Upper lobe of left lung (tissue), 6 donors: ENCODE data around the gene GTPBP6. TPM values are rescaled to one million over a fixed set of nuclear protein-coding genes. Genes with fewer than 3 reads are reported as not detected.

Experiments
- ATAC-seq, 2 donors: fragments of 200-7000 bp; cut with Tn5 transposase; one replicate each; pipeline ENCODE4 v1.9.1; 2022; ENCODE audit warnings: mild to moderate bottlenecking in 2 of 2, moderate library complexity in 2 of 2; ENCODE audit not compliant: low FRiP score in 2 of 2
- DNase-seq, 2 donors: peaks; one replicate each; pipeline ENCODE4 v3.0.0-alpha.2; 2019 to 2020
- H3K27ac ChIP-seq, 4 donors: fragments of 200-600 bp; sonication (generic); one replicate each; pipeline ENCODE4 v1.5.1; 2016 to 2019
- H3K27me3 ChIP-seq, 4 donors: fragments of 200-600 bp; sonication (generic); one replicate each; pipeline ENCODE4 v1.5.1; 2017 to 2019
- H3K36me3 ChIP-seq, 4 donors: fragments of 200-600 bp; sonication (generic); one replicate each; pipeline ENCODE4 v1.5.1; 2016 to 2019
- H3K4me1 ChIP-seq, 4 donors: fragments of 200-600 bp; sonication (generic); one replicate each; pipeline ENCODE4 v1.5.1; 2018 to 2019
- H3K4me3 ChIP-seq, 4 donors: fragments of 200-600 bp; sonication (generic); one replicate each; pipeline ENCODE4 v1.5.1; 2017 to 2019; ENCODE audit warnings: mild to moderate bottlenecking in 2 of 4, moderate library complexity in 1 of 4
- H3K9me3 ChIP-seq, 4 donors: fragments of 200-600 bp; sonication (generic); one replicate each; pipeline ENCODE4 v1.5.1; 2018 to 2019
- EP300 ChIP-seq, 4 donors: sonication (generic); formaldehyde crosslinking; IDR thresholded peaks; one replicate each; pipeline ENCODE4 v1.5.1; 2017; ENCODE audit warnings: antibody characterized with exemption in 4 of 4, control low read depth in 2 of 4
- POLR2A ChIP-seq, 4 donors: fragments of 450-650 bp; IDR thresholded peaks; one replicate each; pipeline ENCODE4 v1.5.1; 2016 to 2017; ENCODE audit warnings: antibody characterized with exemption in 4 of 4, mild to moderate bottlenecking in 2 of 4
- POLR2AphosphoS5 ChIP-seq, 2 donors: sonication (generic); formaldehyde crosslinking; IDR thresholded peaks; one replicate each; pipeline ENCODE4 v1.5.1; 2017; ENCODE audit warnings: antibody characterized with exemption in 2 of 2
- WGBS, 2 donors: methylation state at CpG; one replicate each; pipeline ENCODE4 v1.1.5; 2017 to 2018; 5-methylcytosine and 5-hydroxymethylcytosine counted together
- total RNA-seq, 6 donors: library from RNA; depleted of rRNA in 4 of 6; stranded (reverse); fragments of >200 nt in 4 of 6; gene quantifications; one replicate each; pipeline versions ENCODE4 v1.1.0 to v1.2.1, GENCODE V29; 2016 to 2021
- TF ChIP-seq, protein P1 (sequence below), 6 experiments: fragments of 450-650 bp in 4 of 6; fragments of 200-600 bp in 2 of 6; sonication (generic) in 2 of 6; IDR thresholded peaks; one replicate each; pipeline ENCODE4 v1.5.1; 2016 to 2019; ENCODE audit warnings: antibody characterized with exemption in 6 of 6
- donor health status: DM: no; HTN: no; CAD: no; lungs with moderate emphysema.
- donor health status: DM: no; HTN: yes; CAD: no; lungs with severe emphysema.

The GTPBP6 gene
- total RNA-seq, 6 donors from 2014 or later = 34.6 to 69.9 (median 61.0) TPM

DNA sequence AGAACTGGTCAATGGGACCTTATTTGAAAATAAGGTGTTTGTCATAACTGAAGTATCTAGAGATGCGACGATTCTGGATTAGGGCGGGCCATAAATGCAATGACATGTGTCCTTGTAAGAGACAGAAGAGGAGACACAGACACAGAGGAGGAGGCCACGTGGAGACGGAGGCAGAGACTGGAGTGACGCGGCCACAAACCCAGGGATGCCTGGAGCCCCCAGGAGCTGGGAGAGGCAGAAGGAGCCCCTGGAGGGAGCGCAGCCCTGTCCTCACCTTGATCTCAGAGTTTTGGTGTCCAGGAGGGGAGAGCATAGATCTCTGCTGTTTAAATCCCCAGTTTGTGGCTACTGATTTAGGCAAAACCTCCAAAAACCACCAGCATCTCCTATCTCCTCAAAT, 5.0 kb downstream of the GTPBP6 start:
- ATAC-seq (no peak), DNase-seq (no peak)
- Histone ChIP-seq H3K27me3 (no peaks in the 10 kb centered on the region), H3K4me1 (peaks cover 0 to 15% (median 0%) of the 10 kb centered on the region in 4 donors), H3K27ac (no peak overlapping the region), H3K9me3 (no peaks in the 10 kb centered on the region), H3K36me3 (peaks cover 11 to 66% (median 55%) of the 10 kb centered on the region in 4 donors), H3K4me3 (no peak overlapping the region)
- TF ChIP-seq POLR2A (IDR thresholded peaks at IDR 0.05) = no peak
- no peak for TF ChIP-seq POLR2AphosphoS5 (IDR thresholded peaks at IDR 0.05)
- TF ChIP-seq EP300 (IDR thresholded peaks at IDR 0.05) = no peak
- TF ChIP-seq, protein P1, sequence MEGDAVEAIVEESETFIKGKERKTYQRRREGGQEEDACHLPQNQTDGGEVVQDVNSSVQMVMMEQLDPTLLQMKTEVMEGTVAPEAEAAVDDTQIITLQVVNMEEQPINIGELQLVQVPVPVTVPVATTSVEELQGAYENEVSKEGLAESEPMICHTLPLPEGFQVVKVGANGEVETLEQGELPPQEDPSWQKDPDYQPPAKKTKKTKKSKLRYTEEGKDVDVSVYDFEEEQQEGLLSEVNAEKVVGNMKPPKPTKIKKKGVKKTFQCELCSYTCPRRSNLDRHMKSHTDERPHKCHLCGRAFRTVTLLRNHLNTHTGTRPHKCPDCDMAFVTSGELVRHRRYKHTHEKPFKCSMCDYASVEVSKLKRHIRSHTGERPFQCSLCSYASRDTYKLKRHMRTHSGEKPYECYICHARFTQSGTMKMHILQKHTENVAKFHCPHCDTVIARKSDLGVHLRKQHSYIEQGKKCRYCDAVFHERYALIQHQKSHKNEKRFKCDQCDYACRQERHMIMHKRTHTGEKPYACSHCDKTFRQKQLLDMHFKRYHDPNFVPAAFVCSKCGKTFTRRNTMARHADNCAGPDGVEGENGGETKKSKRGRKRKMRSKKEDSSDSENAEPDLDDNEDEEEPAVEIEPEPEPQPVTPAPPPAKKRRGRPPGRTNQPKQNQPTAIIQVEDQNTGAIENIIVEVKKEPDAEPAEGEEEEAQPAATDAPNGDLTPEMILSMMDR (IDR thresholded peaks at IDR 0.05) = no peak
- WGBS, 2 donors = 85 to 88% methylated on average over 8 of the region's 8 CpGs

DNA sequence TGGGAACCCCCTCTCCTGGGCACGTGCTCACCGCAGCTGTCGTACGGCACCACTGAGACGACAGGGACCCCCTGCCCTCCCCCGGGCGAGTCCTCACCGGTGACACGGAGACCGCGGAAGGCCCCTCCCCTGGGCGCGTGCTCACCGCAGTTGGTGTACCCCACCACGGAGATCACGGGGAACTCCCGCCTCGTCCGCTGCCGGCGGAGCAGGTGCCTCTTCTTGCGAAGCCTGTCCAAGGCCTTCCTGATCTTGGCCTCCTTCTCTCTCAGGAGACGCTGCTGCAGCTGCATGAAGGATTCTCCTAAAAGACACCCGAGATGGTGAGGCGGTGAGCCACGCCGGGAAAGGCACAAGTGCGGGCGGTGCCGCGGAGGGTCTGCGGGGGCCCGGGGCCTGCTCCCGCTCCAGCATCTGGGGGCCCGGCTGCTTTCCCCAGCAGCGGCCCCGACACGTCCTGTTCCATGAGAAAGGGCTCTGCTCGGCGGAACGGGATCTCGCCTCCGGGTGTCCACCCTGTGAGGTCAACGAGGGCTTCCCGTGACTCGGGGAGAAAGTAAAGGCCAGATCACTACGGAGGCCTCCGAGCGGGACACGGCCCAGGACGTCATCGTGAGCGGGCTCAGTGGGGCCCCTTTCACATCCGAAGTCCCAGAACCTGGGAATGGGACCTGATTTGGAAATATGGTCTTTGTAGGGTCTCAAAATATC, 5.8 kb downstream of the GTPBP6 start:
- H3K9me3 ChIP-seq = no peaks in the 10 kb centered on the region
- 94% methylated on average over 42 to 52 of the region's 54 CpGs for WGBS, 2 donors
- no peak overlapping the region for H3K27ac ChIP-seq
- H3K4me3 ChIP-seq = no peak overlapping the region
- peaks cover 0 to 13% (median 0%) of the 10 kb centered on the region in 4 donors for H3K4me1 ChIP-seq
- no peaks in the 10 kb centered on the region for H3K27me3 ChIP-seq
- ATAC-seq (no peak), DNase-seq (peak in 1 of 2 donors; percentile 75)
- peaks cover 11 to 73% (median 61%) of the 10 kb centered on the region in 4 donors for H3K36me3 ChIP-seq
- TF ChIP-seq POLR2A (IDR thresholded peaks at IDR 0.05) (no peak), POLR2AphosphoS5 (IDR thresholded peaks at IDR 0.05) (no peak), EP300 (IDR thresholded peaks at IDR 0.05) (no peak)
- TF ChIP-seq, protein P1 (IDR thresholded peaks at IDR 0.05) = no peak

DNA sequence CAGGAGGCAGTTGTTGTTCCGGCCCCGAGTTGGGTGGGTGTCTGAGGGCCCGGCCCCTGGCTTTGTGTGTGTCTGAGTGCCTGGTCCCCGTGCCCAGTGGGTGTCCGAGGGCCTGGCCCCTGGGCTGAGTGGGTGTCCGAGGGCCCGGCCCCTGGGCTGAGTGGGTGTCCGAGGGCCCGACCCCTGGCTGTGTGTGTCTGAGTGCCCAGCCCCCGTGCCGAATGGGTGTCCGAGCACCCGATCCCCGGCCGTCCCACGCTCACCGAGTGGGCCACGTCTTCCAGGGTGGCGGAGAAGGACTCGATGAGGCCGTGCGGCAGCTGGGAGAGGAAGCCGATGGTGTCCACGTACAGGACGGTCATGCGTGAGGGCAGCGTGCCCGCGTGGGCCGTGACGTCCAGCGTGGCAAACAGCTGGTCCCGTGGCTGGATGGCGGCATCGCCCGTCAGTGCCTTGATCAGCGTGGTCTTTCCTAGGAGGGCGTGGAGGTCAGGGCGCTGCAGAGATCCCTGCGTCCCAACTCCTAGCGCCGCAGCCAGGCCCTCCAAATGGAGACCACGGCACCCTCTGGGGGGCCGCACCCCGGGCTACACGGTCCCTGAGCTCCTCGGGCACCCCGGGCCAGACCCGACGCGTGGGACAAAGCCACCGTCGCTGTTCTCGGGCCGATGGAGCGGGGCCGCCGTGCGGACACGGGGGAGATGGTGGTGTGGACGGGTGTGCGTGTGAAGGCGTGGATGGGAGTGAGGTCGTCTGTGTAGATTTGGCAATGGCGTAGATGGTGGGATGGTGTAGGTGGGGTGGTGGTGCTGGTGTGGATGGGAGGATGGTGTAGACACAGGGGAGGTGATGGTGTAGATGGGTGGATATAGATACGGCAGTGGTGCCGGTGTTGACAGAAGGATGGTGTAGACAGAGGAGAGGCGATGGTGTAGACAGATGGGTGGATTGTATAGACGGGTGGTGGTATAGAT, 7.2 kb downstream of the GTPBP6 start:
- Histone ChIP-seq H3K4me1 (peaks cover 0 to 3% (median 0%) of the 10 kb centered on the region in 4 donors), H3K27me3 (no peaks in the 10 kb centered on the region), H3K4me3 (no peak overlapping the region), H3K36me3 (peaks cover 19 to 84% (median 72%) of the 10 kb centered on the region in 4 donors), H3K9me3 (no peaks in the 10 kb centered on the region), H3K27ac (no peak overlapping the region)
- DNase-seq = peak in 1 of 2 donors; percentile 81
- ATAC-seq = peak in 1 of 2 donors; percentile 4
- WGBS, 2 donors = 97 to 98% methylated on average over 23 to 67 of the region's 69 CpGs
- TF ChIP-seq POLR2A (IDR thresholded peaks at IDR 0.05) (no peak), EP300 (IDR thresholded peaks at IDR 0.05) (no peak), POLR2AphosphoS5 (IDR thresholded peaks at IDR 0.05) (no peak)
- TF ChIP-seq, protein P1 (IDR thresholded peaks at IDR 0.05) = no peak

DNA sequence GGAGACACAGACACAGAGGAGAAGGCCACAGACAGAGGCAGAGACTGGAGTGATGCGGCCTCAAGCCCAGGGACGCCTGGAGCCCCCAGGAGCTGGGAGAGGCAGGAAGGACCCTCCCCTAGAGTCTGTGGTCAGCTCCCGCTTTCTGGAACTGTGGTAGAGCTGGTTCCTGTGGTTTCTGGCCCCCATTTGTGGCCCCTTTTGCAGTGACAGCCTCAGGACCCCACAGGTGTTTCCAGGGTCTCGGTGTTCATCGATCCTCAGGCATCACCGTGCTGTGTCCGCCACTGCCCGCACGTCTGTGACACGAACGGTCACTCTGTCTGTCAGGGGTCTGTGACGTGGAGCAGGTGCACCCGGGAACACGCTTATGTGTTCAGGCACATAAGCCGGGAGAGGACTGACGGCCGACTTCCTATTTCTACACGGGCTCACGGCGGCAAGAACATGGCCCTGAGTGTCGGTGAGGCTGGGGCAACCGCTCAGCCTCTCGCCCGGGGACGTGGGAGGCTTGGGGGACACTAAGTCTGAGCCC, 7.9 kb downstream of the GTPBP6 start:
- peak in 1 of 2 donors; percentile 23 for ATAC-seq
- H3K4me3 ChIP-seq = no peak overlapping the region
- H3K9me3 ChIP-seq = no peaks in the 10 kb centered on the region
- no peak for DNase-seq
- no peak overlapping the region for H3K27ac ChIP-seq
- 95 to 97% methylated on average over 11 to 25 of the region's 25 CpGs for WGBS, 2 donors
- H3K36me3 ChIP-seq = peaks cover 19 to 88% (median 77%) of the 10 kb centered on the region in 4 donors
- no peaks in the 10 kb centered on the region for H3K27me3 ChIP-seq
- TF ChIP-seq POLR2AphosphoS5 (IDR thresholded peaks at IDR 0.05) (no peak), POLR2A (IDR thresholded peaks at IDR 0.05) (no peak), EP300 (IDR thresholded peaks at IDR 0.05) (no peak)
- TF ChIP-seq, protein P1 (IDR thresholded peaks at IDR 0.05) = no peak
- no peaks in the 10 kb centered on the region for H3K4me1 ChIP-seq
